Measurements from ENCODE around the gene BOLA3.
"Not testable (repeated sequence)": the region's sequence is repeated elsewhere in the genome, so short reads cannot be mapped to it uniquely, and the experiment has no call there.

BOLA3 gene, protein sequence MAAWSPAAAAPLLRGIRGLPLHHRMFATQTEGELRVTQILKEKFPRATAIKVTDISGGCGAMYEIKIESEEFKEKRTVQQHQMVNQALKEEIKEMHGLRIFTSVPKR

DNA sequence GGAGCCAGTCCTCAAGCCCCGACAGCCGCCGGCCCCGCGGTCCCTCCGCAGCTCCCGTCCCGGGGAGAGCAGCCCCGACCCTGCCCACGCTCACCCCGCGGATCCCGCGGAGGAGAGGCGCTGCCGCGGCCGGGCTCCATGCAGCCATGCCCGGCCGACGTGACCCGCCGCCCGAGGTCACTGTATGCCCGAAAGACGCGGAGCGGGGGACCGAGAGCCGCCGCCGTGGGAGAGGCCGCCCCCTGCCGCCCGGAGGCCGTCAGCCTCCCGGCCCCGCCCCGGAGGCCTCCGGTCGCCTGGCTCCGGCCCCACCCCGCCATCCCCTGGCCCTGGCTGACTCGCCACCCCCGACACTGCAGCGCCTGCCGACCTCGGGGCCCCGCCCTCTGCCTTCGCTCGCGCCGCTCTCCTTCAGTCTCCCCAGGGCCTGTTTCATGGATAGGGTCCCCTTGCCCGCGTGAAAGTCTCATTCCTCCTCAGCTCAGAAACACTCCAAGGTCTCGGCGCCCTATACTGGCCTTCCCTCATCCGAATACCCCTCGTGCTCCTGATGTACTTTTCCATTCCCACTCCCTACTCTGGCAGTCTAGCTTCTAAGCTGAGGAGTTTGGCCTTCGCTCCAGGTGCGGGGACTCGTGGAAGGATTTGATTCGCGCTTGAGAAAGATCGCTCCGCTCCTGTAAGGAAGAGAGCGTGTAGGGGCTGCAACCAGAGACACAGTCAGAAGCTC is at the start of gene BOLA3:
TSS of gene BOLA3 (minus strand) at position 186 of the 730 bp plus-strand sequence. CDS start at position 148, 38 bp downstream.
- Mint-ChIP-seq H3K27me3 (no peaks in the 10 kb centered on the region), H3K4me1 (peaks cover 4% of the 10 kb centered on the region), H3K9me3 (no peaks in the 10 kb centered on the region), H3K27ac (no peak within 1 kb of the TSS), H3K36me3 (no peaks in the 10 kb centered on the region), H3K4me3 (no peak within 1 kb of the TSS)

DNA sequence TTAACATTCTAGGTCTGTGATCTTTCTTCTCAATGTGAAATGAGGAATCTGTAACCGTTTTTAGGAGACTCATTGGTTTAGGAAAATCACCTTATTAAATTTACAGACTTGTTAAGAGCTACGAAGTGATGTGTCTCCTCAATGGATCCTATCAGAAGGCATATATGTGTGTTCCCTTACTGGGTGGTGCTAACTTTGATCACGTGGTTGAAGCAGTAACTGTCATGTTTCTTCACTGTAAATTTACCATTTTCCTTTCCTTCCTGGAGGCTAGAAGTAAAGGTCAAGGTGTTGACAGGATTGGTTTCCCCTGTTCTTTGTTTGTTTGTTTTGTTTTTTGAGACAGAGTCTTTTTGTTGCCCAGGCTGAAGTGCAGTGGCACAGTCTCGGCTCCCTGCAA is 49.3 kb upstream of the BOLA3 start:
- Mint-ChIP-seq H3K27me3 (no peaks in the 10 kb centered on the region), H3K27ac (no peak overlapping the region), H3K4me1 (peaks cover 26% of the 10 kb centered on the region), H3K9me3 (no peaks in the 10 kb centered on the region), H3K4me3 (no peak overlapping the region), H3K36me3 (peaks cover 22% of the 10 kb centered on the region)

DNA sequence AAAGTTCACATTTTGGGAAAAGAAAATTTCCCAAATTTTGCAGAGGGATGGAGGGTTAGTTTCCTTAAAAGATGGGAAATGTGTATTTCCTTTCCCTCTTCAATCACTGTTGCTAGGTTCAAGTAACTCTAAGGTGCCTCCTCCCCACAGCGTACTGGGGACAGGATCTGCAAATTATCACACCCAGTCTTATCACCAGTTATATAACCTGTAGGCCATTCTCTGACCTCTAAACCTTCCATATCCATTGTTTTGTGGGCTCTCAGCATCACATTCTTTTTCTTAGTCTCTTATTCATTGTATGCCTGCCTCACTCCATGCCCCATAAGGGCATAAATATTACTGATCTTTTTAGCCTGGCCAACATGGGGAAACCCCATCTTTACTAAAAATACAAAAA is 47.1 kb upstream of the BOLA3 start:
- H3K4me1 Mint-ChIP-seq = peaks cover 11% of the 10 kb centered on the region
- H3K27me3 Mint-ChIP-seq = no peaks in the 10 kb centered on the region
- H3K36me3 Mint-ChIP-seq = peaks cover 10% of the 10 kb centered on the region

DNA sequence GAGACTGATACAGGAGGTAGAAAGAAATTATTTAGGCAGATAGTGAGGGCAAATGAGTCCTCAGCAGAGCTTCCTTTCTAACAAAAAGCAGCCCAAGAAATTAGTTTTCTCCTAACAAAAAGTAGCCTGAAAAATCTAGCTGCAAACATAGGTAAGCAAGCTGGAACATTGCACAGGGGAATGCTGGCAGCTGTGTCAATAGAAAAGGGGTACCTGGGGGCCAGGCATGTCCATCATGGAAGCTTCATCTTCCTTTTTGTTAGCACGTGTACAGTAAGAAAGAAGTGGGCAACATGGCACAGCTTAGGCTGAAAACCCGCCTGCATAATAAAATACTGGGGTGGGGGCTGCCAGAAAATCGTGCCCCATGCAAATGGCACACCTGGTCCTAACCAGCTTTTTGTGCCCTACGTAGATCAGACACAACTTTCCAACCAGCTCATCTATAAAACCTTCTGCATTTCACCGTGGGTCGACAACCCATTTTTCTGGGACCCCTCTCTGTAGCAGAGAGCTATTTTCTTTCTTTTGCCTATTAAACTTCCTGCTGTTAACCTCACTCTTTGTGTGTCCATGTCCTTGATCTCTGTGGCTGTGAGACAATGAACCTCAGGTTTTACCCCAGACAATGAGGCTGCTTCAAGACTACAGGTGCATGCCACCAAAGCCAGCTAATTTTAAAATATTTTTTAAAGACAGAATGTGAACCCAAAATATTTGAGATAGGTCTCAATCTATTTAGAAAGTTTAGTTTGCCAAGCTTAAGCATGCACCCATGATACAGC is 44.1 kb upstream of the BOLA3 start:
- Mint-ChIP-seq H3K4me1 (no peaks in the 10 kb centered on the region), H3K4me3 (no peak overlapping the region), H3K27me3 (no peaks in the 10 kb centered on the region), H3K9me3 (no peaks in the 10 kb centered on the region), H3K36me3 (no peaks in the 10 kb centered on the region), H3K27ac (no peak overlapping the region)

More for the DNA sequence above, 47.1 kb upstream of the BOLA3 start:
- no peak overlapping the region for H3K4me3 Mint-ChIP-seq
- no peaks in the 10 kb centered on the region for H3K9me3 Mint-ChIP-seq
- H3K27ac Mint-ChIP-seq = no peak overlapping the region

DNA sequence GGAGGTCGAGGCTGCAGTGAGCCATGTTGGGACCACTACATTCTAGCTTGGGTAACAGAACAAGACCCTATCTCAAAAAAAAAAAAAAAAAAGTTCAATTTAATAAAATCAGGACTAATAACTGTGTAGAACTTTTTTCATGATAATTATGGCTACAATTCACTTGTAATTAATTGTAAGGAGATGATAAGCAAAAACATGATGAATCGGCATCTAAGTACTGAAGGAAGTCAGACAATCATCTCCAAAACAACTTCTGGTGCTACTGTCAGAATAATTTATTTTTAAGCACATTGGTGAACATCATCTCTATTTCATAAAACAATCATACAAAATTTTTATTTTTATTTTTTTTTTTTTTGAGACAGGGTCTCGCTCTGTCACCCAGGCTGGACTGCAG is 41.0 kb upstream of the BOLA3 start:
- Mint-ChIP-seq H3K4me3 (no peak overlapping the region), H3K9me3 (no peaks in the 10 kb centered on the region), H3K27ac (no peak overlapping the region), H3K27me3 (no peaks in the 10 kb centered on the region), H3K36me3 (no peaks in the 10 kb centered on the region), H3K4me1 (peaks cover 9% of the 10 kb centered on the region)

- Mint-ChIP-seq H3K4me3 (no peak overlapping the region), H3K9me3 (no peaks in the 10 kb centered on the region), H3K27ac (peak overlapping the region; percentile 10), H3K36me3 (no peaks in the 10 kb centered on the region), H3K4me1 (peaks cover 9% of the 10 kb centered on the region), H3K27me3 (no peaks in the 10 kb centered on the region)
These were observed 40.4 kb upstream of the BOLA3 start for GRCh38 chr2:74188018-74188601.

DNA sequence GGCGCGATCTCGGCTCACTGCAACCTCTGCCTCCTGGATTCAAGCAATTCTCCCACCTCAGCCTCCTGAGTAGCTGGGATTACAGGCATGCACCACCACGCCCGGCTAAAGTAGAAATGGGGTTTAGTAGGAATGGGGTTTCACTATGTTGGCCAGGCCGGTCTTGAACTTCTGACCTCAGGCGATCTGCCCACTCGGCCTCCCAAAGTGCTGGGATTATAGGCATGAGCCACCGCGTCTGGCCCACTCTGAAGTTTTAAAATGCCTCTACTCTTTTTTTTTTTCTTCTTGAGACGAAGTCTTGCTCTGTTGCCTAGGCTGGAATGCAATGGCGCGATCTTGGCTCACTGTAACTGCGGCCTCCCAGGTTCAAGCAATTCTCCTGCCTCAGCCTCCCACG is 39.0 kb upstream of the BOLA3 start:
- not testable (repeated sequence) for H3K36me3 Mint-ChIP-seq, H3K27ac Mint-ChIP-seq, H3K4me1 Mint-ChIP-seq, H3K4me3 Mint-ChIP-seq, H3K9me3 Mint-ChIP-seq, H3K27me3 Mint-ChIP-seq

DNA sequence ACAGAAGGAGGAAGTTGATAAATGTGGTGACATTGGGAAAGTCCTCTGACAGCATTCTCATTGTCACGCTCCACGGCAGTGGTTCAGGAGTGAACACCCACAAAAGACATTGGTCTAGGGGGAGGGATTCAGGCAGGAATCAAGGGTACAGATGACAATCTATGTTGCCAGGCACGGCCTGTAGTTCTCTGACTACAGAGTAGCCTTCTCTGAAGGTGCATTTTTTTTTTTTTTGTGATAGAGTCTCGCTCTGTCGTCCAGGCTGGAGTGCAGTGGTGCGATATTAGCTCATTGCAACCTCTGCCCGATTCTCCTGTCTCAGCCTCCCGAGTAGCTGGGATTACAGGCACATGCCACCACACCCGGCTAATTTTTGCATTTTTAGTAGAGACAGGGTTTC is 38.3 kb upstream of the BOLA3 start:
- Mint-ChIP-seq H3K9me3 (no peaks in the 10 kb centered on the region), H3K27me3 (no peaks in the 10 kb centered on the region), H3K4me3 (no peak overlapping the region), H3K36me3 (no peaks in the 10 kb centered on the region), H3K4me1 (peaks cover 9% of the 10 kb centered on the region), H3K27ac (peak overlapping the region; percentile 80)

- no peaks in the 10 kb centered on the region for H3K9me3 Mint-ChIP-seq
- no peaks in the 10 kb centered on the region for H3K27me3 Mint-ChIP-seq
- H3K4me1 Mint-ChIP-seq = peaks cover 13% of the 10 kb centered on the region
- no peaks in the 10 kb centered on the region for H3K36me3 Mint-ChIP-seq
- H3K4me3 Mint-ChIP-seq = no peak overlapping the region
- no peak overlapping the region for H3K27ac Mint-ChIP-seq
These were observed 36.2 kb upstream of the BOLA3 start for GRCh38 chr2:74183878-74184277.

GRCh38 chr2:74181739-74182138 is 34.0 kb upstream of the BOLA3 start:
- Mint-ChIP-seq H3K4me1 (peaks cover 19% of the 10 kb centered on the region), H3K27me3 (no peaks in the 10 kb centered on the region), H3K36me3 (no peaks in the 10 kb centered on the region), H3K4me3 (no peak overlapping the region), H3K27ac (no peak overlapping the region), H3K9me3 (no peaks in the 10 kb centered on the region)

GRCh38 chr2:74179063-74179865 is 31.6 kb upstream of the BOLA3 start:
- Mint-ChIP-seq H3K27me3 (no peaks in the 10 kb centered on the region), H3K36me3 (peaks cover 4% of the 10 kb centered on the region), H3K27ac (peak overlapping the region; percentile 62), H3K4me1 (peaks cover 33% of the 10 kb centered on the region), H3K9me3 (no peaks in the 10 kb centered on the region), H3K4me3 (peak overlapping the region; percentile 86)

GRCh38 chr2:74178211-74179062 is 30.7 kb upstream of the BOLA3 start, which contains the start of gene MOB1A:
Gene MOB1A, minus strand, starts transcription at chr2:74178879. Its CDS starts 205 bp downstream, at chr2:74178674.
- peak within 1 kb of the TSS; percentile 84 for H3K27ac Mint-ChIP-seq
- peaks cover 36% of the 10 kb centered on the region for H3K4me1 Mint-ChIP-seq
- H3K9me3 Mint-ChIP-seq = no peaks in the 10 kb centered on the region
- peaks cover 4% of the 10 kb centered on the region for H3K36me3 Mint-ChIP-seq
- no peaks in the 10 kb centered on the region for H3K27me3 Mint-ChIP-seq
- H3K4me3 Mint-ChIP-seq = peak within 1 kb of the TSS; percentile 86

DNA sequence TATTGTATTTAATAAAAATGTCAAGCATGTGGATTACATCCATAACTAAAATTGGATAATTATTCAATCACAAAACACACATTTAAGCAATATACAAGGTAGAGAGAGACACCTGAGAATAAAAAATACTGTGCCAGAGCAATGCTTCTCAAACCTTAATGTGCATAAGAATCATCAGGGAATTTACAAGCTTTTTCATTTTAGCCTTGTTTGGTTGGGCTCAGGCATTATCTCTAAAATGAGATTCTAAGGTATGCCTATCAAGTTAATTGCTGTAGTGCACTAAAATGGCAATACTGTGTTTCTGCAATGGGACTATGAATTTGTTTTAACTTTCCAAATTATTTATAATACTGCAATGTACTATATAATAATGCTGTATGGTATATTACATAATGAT is 30.0 kb upstream of the BOLA3 start:
- Mint-ChIP-seq H3K4me3 (peak overlapping the region; percentile 86), H3K4me1 (peaks cover 41% of the 10 kb centered on the region), H3K36me3 (peaks cover 4% of the 10 kb centered on the region), H3K27me3 (no peaks in the 10 kb centered on the region), H3K9me3 (no peaks in the 10 kb centered on the region), H3K27ac (peak overlapping the region; percentile 84)

DNA sequence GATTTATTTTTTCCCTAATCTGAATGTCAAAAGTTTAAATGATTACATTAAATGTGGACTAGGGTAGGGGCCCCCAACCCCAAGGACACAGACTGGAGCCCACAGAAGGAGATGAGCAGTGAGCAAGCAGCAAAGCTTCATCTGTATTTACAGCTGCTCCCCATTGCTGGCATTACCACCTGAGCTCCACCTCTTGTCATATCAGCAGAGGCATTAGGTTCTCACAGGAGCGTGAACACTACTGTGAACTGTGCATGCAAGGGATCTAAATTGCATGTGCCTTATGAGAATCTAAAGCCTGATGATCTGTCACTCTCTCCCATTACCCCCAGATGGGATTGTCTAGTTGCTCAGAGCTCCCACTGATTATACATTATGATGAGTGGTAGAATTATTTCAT is 27.2 kb upstream of the BOLA3 start:
- Mint-ChIP-seq H3K4me1 (peaks cover 50% of the 10 kb centered on the region), H3K27ac (no peak overlapping the region), H3K36me3 (peaks cover 6% of the 10 kb centered on the region), H3K4me3 (peak overlapping the region; percentile 84), H3K27me3 (no peaks in the 10 kb centered on the region), H3K9me3 (no peaks in the 10 kb centered on the region)

Data from activated naive CD4-positive, alpha-beta T cell treated with anti-CD3 and anti-CD28 coated beads, Interleukin-2, amount 50 U/mL, for 24 hours (primary cell).